ENCODE measurements around the gene KIFBP.

Gene KIFBP

DNA sequence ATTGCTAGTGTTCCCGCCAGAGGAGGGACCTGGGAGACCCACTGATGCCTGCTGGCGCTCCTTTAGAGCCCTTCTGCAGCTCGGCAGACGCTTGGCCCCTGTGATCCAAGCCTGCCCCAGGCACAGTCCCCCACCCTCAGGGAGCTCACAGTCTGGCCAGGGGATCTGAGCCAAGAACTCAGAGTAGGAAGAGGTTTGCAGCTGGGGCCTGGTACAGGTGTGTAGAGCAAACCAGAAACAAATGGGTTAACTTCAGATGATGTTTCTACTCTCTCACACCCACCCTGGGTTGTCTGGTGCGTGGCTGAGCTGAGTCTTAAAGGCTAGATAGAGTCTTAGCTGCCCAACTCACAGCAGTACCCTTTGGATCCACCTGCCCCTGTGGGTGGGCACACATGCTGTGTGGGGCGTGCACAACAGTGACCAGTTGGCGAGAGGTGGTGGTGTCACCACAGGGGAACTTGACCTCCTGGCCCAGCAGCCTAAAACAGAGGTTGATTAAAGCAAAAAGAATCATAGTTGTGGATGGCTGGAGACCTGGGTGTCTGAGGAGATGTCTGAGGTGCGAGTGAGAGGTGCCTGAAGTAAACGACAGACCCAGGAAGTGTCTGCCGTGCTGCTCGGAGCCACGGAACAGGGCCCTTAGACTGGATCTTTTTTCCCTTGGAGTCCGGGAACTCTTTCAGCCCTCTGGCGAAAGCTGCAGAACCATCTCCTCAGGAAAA lies 68.1 kb downstream of the KIFBP start:
- no peak for TF ChIP-seq POLR2AphosphoS5 (IDR thresholded peaks at IDR 0.05; ENCODE audit: low read depth, low read length)
- no peak for TF ChIP-seq POLR2A (IDR thresholded peaks at IDR 0.05; ENCODE audit: low read depth, low read length)
- no peak for TF ChIP-seq TAF1 (IDR thresholded peaks at IDR 0.05; ENCODE audit: borderline replicate concordance, low read depth, low read length)
- no peak for FAIRE-seq
- no peak for DNase-seq (ENCODE audit: insufficient read length)

DNA sequence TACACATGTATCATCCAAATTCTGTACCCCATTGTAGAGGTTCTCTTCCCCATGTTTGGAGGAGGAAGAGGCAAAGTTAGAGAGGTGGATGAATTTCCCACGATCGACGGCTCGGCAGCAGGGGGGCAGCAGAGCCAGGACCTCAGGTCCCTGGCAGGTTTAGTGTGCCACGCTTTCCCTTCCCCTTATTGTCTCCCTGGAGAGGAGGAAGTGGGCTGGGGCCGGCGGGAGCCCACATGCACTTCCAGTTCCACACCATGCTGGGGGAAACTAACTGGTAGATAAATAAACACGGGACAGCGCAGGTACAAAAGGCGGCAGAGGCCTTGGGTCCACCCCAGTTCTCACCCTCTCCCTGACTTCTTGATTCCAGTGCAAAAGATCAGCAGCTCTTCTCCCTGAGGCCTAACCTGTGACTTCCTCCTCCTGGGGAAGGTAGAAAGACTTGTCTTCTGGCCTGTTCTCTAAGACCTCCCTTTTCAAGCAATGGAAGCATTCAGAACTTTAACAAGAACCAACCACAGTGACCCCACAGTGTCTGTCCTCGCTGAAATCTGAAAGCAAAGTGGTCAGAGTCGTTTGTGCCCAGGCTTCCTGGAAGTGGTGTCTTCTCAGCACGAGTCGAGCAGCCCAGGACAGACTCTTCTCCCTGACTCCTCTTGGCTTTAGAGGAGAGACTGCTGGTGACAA lies 68.8 kb downstream of the KIFBP start:
- TF ChIP-seq POLR2AphosphoS5 (IDR thresholded peaks at IDR 0.05; ENCODE audit: low read depth, low read length) (no peak), POLR2A (IDR thresholded peaks at IDR 0.05; ENCODE audit: low read depth, low read length) (0 out of 2 replicates have a peak, but pooled peaks have one; percentile 16), TAF1 (IDR thresholded peaks at IDR 0.05; ENCODE audit: borderline replicate concordance, low read depth, low read length) (no peak)
- peak; percentile 48 for FAIRE-seq
- DNase-seq (ENCODE audit: insufficient read length), result no peak

- DNase-seq (ENCODE audit: insufficient read length) (no peak), FAIRE-seq (no peak)
- TF ChIP-seq TAF1 (IDR thresholded peaks at IDR 0.05; ENCODE audit: borderline replicate concordance, low read depth, low read length) (no peak), POLR2AphosphoS5 (IDR thresholded peaks at IDR 0.05; ENCODE audit: low read depth, low read length) (no peak), POLR2A (IDR thresholded peaks at IDR 0.05; ENCODE audit: low read depth, low read length) (no peak)
Measured at GRCh38 chr10:69057951-69058297, 69.3 kb downstream of the KIFBP start.

DNA sequence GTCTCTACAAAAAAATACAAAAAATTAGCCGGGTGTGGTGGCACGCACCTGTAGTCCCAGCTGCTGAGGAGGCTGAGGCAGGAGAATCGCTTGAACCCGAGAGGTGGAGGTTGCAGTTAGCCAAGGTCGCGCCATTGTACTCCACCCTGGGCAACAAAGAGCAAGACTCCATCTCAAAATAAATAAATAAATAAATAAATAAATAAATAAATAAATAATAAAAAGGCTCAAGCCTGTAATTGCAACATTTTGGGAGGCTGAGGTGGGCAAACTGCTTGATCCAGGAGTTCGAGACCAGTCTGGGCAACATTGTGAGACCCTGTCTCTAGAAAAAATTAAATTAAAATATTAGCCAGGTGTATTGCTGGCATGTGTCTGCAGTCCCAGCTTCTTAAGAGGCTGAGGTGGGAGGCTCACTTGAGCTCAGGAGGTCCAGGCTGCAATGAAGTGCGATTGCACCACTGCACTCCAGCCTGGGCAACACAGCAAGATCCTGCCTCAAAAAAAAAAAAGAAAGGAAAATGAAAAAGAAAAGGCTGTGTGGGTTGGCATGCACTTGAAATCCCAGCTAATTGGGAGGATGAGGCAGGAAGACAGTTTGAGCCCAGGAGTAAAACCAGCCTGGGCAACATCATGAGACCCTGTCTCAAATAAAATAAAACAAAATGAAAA lies 71.7 kb downstream of the KIFBP start:
- no peak for TF ChIP-seq POLR2A (IDR thresholded peaks at IDR 0.05; ENCODE audit: low read depth, low read length)
- no peak for TF ChIP-seq POLR2AphosphoS5 (IDR thresholded peaks at IDR 0.05; ENCODE audit: low read depth, low read length)
- no peak for TF ChIP-seq TAF1 (IDR thresholded peaks at IDR 0.05; ENCODE audit: borderline replicate concordance, low read depth, low read length)
- FAIRE-seq (no peak), DNase-seq (ENCODE audit: insufficient read length) (no peak)

DNA sequence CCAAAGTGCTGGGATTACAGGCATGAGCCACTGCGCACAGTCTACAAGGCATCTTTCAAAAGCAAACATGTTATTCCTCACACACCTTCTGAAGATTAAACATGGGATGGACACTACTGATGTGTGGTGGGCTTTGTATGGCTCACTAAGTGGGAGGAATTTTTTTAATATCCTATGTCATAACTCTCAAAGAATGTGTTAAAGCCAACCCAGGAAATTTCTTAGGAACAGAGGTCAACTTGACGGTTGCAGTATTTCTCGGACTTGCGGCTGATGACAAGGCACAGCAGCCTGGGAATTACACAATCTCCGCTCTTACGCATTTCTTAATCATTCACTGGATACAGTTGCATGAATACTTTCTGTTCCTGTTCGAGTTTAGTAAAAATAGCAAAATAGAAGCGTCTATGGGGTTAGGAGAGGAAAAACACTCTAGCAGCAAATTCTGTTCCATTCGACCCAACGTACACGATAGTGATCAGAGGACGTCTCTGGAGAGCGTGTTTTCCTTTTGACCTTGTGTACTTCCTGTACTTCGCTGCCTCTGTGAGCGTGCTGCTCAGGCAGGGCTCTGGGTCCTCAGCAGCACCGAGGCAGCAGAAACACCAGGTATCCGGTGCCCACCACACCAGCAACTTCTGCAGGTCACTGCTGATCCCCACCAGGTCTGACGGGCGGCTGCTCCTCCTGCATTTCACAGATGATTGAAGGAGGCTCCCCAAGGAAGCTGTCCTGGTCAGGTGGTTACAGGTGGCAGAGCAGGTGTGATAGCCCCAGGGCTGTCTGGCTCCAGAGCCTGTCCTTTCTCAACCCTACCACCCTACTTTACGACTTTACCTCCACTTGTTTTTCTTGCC lies 72.9 kb downstream of the KIFBP start:
- peak; percentile 47; the same call in 1 of the 2 replicates for TF ChIP-seq POLR2A (IDR thresholded peaks at IDR 0.05; ENCODE audit: low read depth, low read length)
- no peak for TF ChIP-seq TAF1 (IDR thresholded peaks at IDR 0.05; ENCODE audit: borderline replicate concordance, low read depth, low read length)
- 0 out of 2 replicates have a peak, but pooled peaks have one; percentile 30 for TF ChIP-seq POLR2AphosphoS5 (IDR thresholded peaks at IDR 0.05; ENCODE audit: low read depth, low read length)
- DNase-seq (ENCODE audit: insufficient read length), result no peak
- FAIRE-seq, result peak; percentile 69

- no peak for FAIRE-seq
- no peak for DNase-seq (ENCODE audit: insufficient read length)
- TF ChIP-seq POLR2AphosphoS5 (IDR thresholded peaks at IDR 0.05; ENCODE audit: low read depth, low read length), result no peak
- no peak for TF ChIP-seq TAF1 (IDR thresholded peaks at IDR 0.05; ENCODE audit: borderline replicate concordance, low read depth, low read length)
- no peak for TF ChIP-seq POLR2A (IDR thresholded peaks at IDR 0.05; ENCODE audit: low read depth, low read length)
Measured at GRCh38 chr10:69062901-69063300, 74.3 kb downstream of the KIFBP start.

DNA sequence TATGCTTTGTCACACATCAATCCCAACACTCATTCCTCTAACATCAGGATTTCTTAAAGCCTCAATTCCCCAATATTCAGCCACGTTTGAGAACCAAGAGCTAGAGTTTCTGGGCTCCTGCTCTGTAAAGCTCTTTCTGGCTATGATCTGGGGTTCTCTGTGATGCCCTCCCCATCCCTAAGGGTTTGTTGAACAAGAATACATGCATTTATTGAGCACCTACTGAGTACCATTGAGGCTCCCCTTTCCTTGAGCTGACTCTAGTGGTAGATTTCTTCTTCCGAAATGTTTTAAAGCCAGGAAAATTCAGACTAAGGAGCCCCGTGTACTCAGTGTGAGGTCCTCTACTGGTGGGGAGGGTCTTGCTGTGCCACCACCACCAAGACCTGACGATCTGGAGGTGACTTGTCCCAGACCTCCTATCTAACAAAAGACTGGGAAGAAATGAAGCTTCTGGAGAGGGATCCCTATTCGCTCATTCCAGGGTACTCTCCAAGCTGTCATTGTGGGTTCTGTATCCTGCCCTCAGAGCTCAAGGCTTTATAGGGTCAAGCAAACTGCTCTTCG lies 76.2 kb downstream of the KIFBP start:
- FAIRE-seq, result no peak
- no peak for DNase-seq (ENCODE audit: insufficient read length)
- TF ChIP-seq POLR2A (IDR thresholded peaks at IDR 0.05; ENCODE audit: low read depth, low read length), result no peak
- no peak for TF ChIP-seq TAF1 (IDR thresholded peaks at IDR 0.05; ENCODE audit: borderline replicate concordance, low read depth, low read length)
- no peak for TF ChIP-seq POLR2AphosphoS5 (IDR thresholded peaks at IDR 0.05; ENCODE audit: low read depth, low read length)

GRCh38 chr10:69065406-69066361 lies 77.1 kb downstream of the KIFBP start:
- FAIRE-seq (peak; percentile 83), DNase-seq (ENCODE audit: insufficient read length) (no peak)
- TF ChIP-seq POLR2A (IDR thresholded peaks at IDR 0.05; ENCODE audit: low read depth, low read length) (no peak), TAF1 (IDR thresholded peaks at IDR 0.05; ENCODE audit: borderline replicate concordance, low read depth, low read length) (0 out of 2 replicates have a peak, but pooled peaks have one; percentile 23)

Data from GM12892 (cell line).